Spleen (tissue), 11 donors: ENCODE data around the gene PYDC2. TPM values are rescaled to one million over a fixed set of nuclear protein-coding genes. Genes with fewer than 3 reads are reported as not detected.

Source experiments
- DNase-seq: peaks from one replicate; pipeline ENCODE4 v3.0.0-alpha.2; 2020
- H3K27ac ChIP-seq, 8 donors: fragments of 200-600 bp; sonication (generic) in 7 of 8; 1 replicate in 4 of 8; 2 replicates in 4 of 8; pipeline versions ENCODE4 v1.5.0 to v1.8.0; 2016 to 2021; ENCODE audit warnings: inconsistent platforms in 4 of 8, mild to moderate bottlenecking in 4 of 8, moderate library complexity in 1 of 8
- H3K27me3 ChIP-seq, 7 donors: fragments of 200-600 bp; sonication (generic) in 6 of 7; replicated peaks in 1 of 7; 1 replicate in 4 of 7; 2 replicates in 3 of 7; pipeline versions ENCODE4 v1.5.0 to v1.8.0; 2016 to 2021; ENCODE audit warnings: inconsistent platforms in 3 of 7, mild to moderate bottlenecking in 1 of 7
- H3K36me3 ChIP-seq, 6 donors: fragments of 200-600 bp; sonication (generic) in 5 of 6; 1 replicate in 4 of 6; 2 replicates in 2 of 6; pipeline versions ENCODE4 v1.5.0 to v1.8.0; 2016 to 2021; ENCODE audit warnings: inconsistent platforms in 2 of 6
- H3K4me1 ChIP-seq, 6 donors: fragments of 200-600 bp; sonication (generic) in 5 of 6; 1 replicate in 3 of 6; 2 replicates in 3 of 6; pipeline versions ENCODE4 v1.5.0 to v1.8.0; 2016 to 2021; ENCODE audit warnings: inconsistent platforms in 3 of 6
- H3K4me3 ChIP-seq, 8 donors: fragments of 200-600 bp; sonication (generic) in 7 of 8; 1 replicate in 4 of 8; 2 replicates in 4 of 8; pipeline versions ENCODE4 v1.5.0 to v1.8.0; 2016 to 2021; ENCODE audit warnings: inconsistent platforms in 4 of 8, mild to moderate bottlenecking in 4 of 8, moderate library complexity in 2 of 8
- H3K9me3 ChIP-seq, 8 donors: fragments of 200-600 bp; sonication (generic) in 7 of 8; 1 replicate in 4 of 8; 2 replicates in 4 of 8; pipeline versions ENCODE4 v1.5.0 to v1.8.0; 2016 to 2021; ENCODE audit warnings: inconsistent platforms in 4 of 8
- CTCF ChIP-seq, 11 experiments: fragments of 200-600 bp in 7 of 11; fragments of 450-650 bp in 4 of 11; sonication (generic) in 4 of 11; IDR thresholded peaks in 8 of 11; conservative IDR thresholded peaks in 3 of 11; 1 replicate in 7 of 11; 2 replicates in 4 of 11; pipeline versions ENCODE4 v1.4.0 to v1.8.0; 2016 to 2021; ENCODE audit warnings: antibody characterized with exemption in 11 of 11, inconsistent platforms in 4 of 11, mild to moderate bottlenecking in 1 of 11
- POLR2A ChIP-seq, 3 donors: fragments of 450-650 bp; IDR thresholded peaks; one replicate each; pipeline ENCODE4 v1.5.1; 2017; ENCODE audit warnings: antibody characterized with exemption in 3 of 3, mild to moderate bottlenecking in 1 of 3
- POLR2AphosphoS5 ChIP-seq, 3 donors: sonication (generic); formaldehyde crosslinking; IDR thresholded peaks; one replicate each; pipeline ENCODE4 v1.5.1; 2017; ENCODE audit warnings: antibody characterized with exemption in 3 of 3
- WGBS, 5 donors: extraction: QIAGEN DNeasy Blood & Tissue Kit in 3 of 5; methylation state at CpG; one replicate each; pipeline versions ENCODE4 v1.1.5 to v1.1.7; 2013 to 2018; 5-methylcytosine and 5-hydroxymethylcytosine counted together
- intact Hi-C: fragments of 100-400 bp; cut with DNase I; formaldehyde crosslinking; loops from one replicate; pipeline ENCODE4 v1.15.0; 2023; ENCODE audit warnings: low total_unique reads
- polyA plus RNA-seq, 3 donors: library from polyadenylated mRNA; stranded (reverse); fragments of 200-250 nt; gene quantifications; one replicate each; pipeline ENCODE4 v1.2.1, GENCODE V29; 2013
- total RNA-seq, 7 donors: library from RNA; depleted of rRNA in 3 of 7; stranded (reverse); fragments of >200 nt in 3 of 7; fragmentation: NEBNext Ultra II Directional in 4 of 7; extraction: Animal tissue kit (Norgen Biotek cat#: 25700) in 4 of 7; gene quantifications; one replicate each; pipeline versions ENCODE4 v1.1.0 to v1.2.1, GENCODE V29; 2016 to 2021
- donor health status: healthy with polysubstance abuse.
- donor health status: DM: no; HTN: no; CAD: no; lungs with moderate emphysema.
- donor health status: DM: no; HTN: no; CAD: no.
- donor health status: Bipolar disorder and iron deficiency.
- donor health status: healthy.
- donor health status: DM: no; HTN: no; CAD: no.
- donor health status: DM: yes; HTN: yes; CAD: no.

PYDC2 gene
- total and polyA plus RNA-seq, 10 donors = not detected

- H3K36me3 ChIP-seq = no peaks in the 10 kb centered on the region
- TF ChIP-seq CTCF (IDR thresholded peaks at IDR 0.05 in 8 of 11, conservative IDR thresholded peaks at IDR 0.05 in 3 of 11) (no peak), POLR2AphosphoS5 (IDR thresholded peaks at IDR 0.05) (no peak), POLR2A (IDR thresholded peaks at IDR 0.05) (no peak)
- intact Hi-C loops = no loop called here
- DNase-seq = no peak
- peaks cover 0 to 3% (median 0%) of the 10 kb centered on the region in 8 donors for H3K9me3 ChIP-seq
- no peaks in the 10 kb centered on the region for H3K4me1 ChIP-seq
- H3K4me3 ChIP-seq = no peak overlapping the region
- H3K27ac ChIP-seq = no peak overlapping the region
- WGBS, 5 donors = 52 to 84% (median 69%) methylated on average over 1 of the region's 1 CpG
- H3K27me3 ChIP-seq = no peaks in the 10 kb centered on the region
These were observed 34.7 kb upstream of the PYDC2 start for GRCh38 chr3:191426311-191426710.

GRCh38 chr3:191428177-191428576 lies 32.8 kb upstream of the PYDC2 start:
- peaks cover 0 to 7% (median 3%) of the 10 kb centered on the region in 8 donors for H3K9me3 ChIP-seq
- H3K27ac ChIP-seq = no peak overlapping the region
- TF ChIP-seq POLR2AphosphoS5 (IDR thresholded peaks at IDR 0.05) = no peak
- no peak for TF ChIP-seq CTCF (IDR thresholded peaks at IDR 0.05 in 8 of 11, conservative IDR thresholded peaks at IDR 0.05 in 3 of 11)
- no peak for TF ChIP-seq POLR2A (IDR thresholded peaks at IDR 0.05)
- H3K27me3 ChIP-seq = no peaks in the 10 kb centered on the region
- DNase-seq = no peak
- H3K4me3 ChIP-seq = no peak overlapping the region
- intact Hi-C loops = no loop called here
- 91 to 98% (median 95%) methylated on average over 1 of the region's 1 CpG for WGBS, 5 donors
- H3K4me1 ChIP-seq = no peaks in the 10 kb centered on the region
- no peaks in the 10 kb centered on the region for H3K36me3 ChIP-seq

GRCh38 chr3:191430103-191430502 lies 30.9 kb upstream of the PYDC2 start:
- TF ChIP-seq POLR2A (IDR thresholded peaks at IDR 0.05) (no peak), CTCF (IDR thresholded peaks at IDR 0.05 in 8 of 11, conservative IDR thresholded peaks at IDR 0.05 in 3 of 11) (no peak), POLR2AphosphoS5 (IDR thresholded peaks at IDR 0.05) (no peak)
- Histone ChIP-seq H3K36me3 (no peaks in the 10 kb centered on the region), H3K27ac (no peak overlapping the region), H3K4me1 (no peaks in the 10 kb centered on the region), H3K9me3 (peaks cover 0 to 7% (median 2%) of the 10 kb centered on the region in 8 donors), H3K4me3 (no peak overlapping the region), H3K27me3 (no peaks in the 10 kb centered on the region)
- 48 to 62% (median 59%) methylated on average over 4 of the region's 4 CpGs for WGBS, 5 donors
- no peak for DNase-seq
- intact Hi-C loops = no loop called here

- Histone ChIP-seq H3K4me1 (no peaks in the 10 kb centered on the region), H3K4me3 (no peak overlapping the region), H3K27me3 (no peaks in the 10 kb centered on the region), H3K9me3 (peaks cover 0 to 7% (median 2%) of the 10 kb centered on the region in 8 donors), H3K36me3 (no peaks in the 10 kb centered on the region), H3K27ac (no peak overlapping the region)
- 68 to 84% (median 82%) methylated on average over 5 of the region's 5 CpGs for WGBS, 5 donors
- DNase-seq = no peak
- intact Hi-C loops = no loop called here
- TF ChIP-seq CTCF (IDR thresholded peaks at IDR 0.05 in 8 of 11, conservative IDR thresholded peaks at IDR 0.05 in 3 of 11) (no peak), POLR2AphosphoS5 (IDR thresholded peaks at IDR 0.05) (no peak), POLR2A (IDR thresholded peaks at IDR 0.05) (no peak)
These were observed 29.7 kb upstream of the PYDC2 start for GRCh38 chr3:191431160-191431822.
